CD4-positive, alpha-beta T cell treated with Interleukin-21 for 1 hour (primary cell): ENCODE results near the gene ACHE.

Experiments used
- DNase-seq: peaks from one replicate; pipeline ENCODE4 v3.0.0-alpha.2; 2020

Gene ACHE

GRCh38 chr7:100896732-100897608, 1.3 kb upstream of the ACHE start:
- peak; percentile 69 for DNase-seq

DNA sequence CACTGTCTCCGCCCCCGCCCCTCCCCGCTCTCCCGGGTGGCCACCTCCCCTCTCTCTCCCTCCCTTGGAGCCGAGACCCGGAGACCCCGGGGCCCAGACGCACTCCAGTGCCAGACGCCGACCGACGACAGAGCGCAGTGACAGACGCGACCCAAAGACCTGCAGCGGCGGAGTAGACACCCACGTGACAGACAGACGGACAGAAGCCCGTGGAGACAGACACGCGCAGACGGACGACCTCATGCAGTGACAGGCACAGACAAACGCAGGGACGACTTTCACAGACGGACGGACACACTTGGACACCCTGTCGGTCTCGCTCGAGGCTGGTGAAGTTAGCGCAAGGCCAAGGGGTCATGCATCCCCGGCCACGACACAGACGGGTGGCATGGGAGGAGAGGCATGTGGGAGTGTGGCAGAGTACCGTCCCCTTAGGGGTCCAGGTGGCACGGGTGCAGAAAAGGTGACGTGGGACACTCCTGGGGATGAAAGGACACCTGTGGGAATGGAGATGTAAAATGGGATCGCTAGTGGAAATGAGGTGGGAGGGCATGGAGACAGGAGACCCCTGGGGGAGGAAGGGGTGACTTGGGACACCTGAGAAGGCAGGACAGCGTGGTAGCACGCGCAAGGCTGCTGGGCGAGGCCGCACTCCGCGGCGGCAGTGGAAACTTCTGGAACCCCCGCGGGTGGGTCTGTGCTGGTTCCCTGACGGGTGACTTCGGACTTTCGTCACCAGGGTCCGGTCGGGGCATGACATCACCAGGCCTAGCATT, 456 bp upstream of the ACHE start:
- DNase-seq = peak; percentile 56

DNA sequence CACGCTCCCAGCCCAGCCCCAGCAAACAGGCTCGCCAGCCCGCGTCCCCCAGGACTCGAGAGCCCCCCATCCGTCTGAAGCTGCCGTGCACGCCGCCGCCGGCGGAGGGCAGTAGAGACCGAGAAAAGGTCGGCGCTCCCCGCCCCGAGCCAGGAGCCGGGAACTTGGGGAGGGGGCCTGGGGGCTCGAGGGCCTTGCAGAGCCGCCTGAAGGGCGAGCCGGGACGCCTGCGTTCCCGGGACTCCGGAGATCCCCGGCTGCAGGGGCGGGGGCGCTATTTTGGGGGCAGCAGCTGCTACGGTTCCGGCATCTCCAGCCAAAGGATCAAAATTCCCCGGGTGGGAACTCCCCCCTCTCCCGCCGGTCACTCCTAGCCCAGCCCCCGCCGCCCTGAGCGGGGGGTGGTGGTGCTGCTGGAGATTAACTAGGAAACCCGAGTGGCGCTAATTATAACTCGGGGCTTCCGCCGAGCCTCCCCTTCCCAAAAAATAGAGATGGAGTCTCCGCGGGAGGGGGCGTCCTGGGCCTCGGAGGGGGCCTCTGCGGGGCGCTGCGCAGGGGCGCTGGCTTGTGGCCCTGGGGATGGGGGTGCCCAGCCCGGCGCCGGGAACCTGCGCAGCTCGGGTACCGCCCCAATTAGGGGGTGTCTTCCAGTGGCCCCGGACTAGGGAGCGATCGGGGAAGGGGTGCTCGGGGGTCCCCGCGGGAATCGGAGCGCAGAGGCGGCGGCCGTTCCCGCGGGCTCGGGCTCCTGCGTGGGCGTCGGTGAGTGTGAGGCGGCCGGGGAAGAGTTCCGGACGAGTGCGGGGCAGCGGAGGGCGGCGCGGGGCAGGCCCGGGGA, 608 bp downstream of the ACHE start:
- DNase-seq = peak; percentile 57

DNA sequence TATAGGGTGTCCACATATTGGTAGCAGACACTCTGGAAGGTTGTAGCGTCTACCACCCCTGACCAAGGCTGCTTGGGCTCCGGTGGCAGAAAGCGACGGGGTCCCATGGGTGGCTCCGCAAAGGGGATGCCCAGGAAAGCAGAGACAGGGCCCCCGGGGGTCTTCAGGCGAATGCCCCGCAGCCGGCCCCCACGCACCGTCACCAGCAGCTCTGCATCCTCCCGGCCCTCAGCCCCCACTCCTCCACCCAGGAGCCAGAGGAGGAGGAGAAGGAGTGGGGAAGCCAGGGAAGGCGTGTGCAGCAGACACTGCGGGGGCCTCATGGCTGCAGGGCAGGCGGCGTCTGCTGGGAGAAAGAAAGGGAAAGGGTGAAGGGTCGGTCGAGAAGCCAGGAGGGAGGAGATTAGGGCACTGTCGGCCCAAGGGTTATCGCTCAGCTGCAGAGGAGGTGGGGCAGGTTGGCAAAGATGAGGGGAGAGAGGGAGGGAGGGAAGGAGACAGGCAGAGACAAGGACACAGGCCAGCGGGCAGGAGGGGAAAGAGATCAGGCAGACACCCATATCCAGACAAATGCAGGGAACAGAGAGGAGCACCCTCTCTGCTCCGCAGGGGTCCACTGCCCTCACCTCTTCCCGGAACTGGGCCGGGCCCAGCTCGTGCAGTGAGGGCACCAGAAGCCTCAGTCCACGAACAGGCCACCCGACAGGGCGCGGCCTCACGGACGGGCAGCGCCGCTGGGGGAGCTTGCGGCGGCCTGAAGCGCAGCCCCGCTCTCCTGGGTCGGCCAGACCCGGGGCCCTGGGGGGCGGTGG, 1.6 kb downstream of the ACHE start:
- no peak for DNase-seq

GRCh38 chr7:100893318-100893895, 2.3 kb downstream of the ACHE start:
- no peak for DNase-seq

GRCh38 chr7:100892364-100893317, 3.0 kb downstream of the ACHE start:
- no peak for DNase-seq

DNA sequence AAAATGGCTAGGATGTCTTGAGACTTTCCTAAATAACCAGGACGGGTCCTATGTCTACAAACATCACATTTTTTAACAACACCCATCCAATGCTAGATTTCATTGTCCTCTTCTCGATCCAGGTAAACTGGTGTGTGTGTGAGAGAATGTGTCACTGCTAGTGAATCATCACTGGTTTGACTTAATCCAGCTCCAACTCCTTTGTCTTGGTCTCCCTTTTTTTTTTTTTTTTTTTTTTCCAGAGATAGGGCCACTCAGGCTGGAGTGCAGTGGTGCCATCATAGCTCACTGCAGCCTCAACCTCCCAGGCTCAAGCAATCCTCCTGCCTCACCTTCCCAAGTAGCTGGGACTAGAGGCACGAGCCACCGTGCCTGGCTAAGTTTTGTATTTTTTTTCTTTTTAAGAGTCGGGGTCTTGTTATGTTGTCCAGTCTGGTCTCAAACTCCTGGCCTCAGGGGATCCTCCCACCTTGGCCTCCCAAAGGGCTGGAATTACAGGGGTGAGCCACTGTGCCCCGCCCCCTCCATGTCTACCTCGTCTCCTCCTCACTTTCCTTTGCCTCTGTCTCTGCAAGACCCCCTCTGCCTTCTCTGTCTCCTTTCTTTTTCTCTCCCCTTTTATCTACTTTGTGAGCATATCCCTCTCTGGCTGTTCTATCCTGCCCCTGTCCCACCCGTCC, 4.0 kb downstream of the ACHE start:
- DNase-seq = no peak

GRCh38 chr7:100890653-100891567, 4.8 kb downstream of the ACHE start:
- DNase-seq = no peak

DNA sequence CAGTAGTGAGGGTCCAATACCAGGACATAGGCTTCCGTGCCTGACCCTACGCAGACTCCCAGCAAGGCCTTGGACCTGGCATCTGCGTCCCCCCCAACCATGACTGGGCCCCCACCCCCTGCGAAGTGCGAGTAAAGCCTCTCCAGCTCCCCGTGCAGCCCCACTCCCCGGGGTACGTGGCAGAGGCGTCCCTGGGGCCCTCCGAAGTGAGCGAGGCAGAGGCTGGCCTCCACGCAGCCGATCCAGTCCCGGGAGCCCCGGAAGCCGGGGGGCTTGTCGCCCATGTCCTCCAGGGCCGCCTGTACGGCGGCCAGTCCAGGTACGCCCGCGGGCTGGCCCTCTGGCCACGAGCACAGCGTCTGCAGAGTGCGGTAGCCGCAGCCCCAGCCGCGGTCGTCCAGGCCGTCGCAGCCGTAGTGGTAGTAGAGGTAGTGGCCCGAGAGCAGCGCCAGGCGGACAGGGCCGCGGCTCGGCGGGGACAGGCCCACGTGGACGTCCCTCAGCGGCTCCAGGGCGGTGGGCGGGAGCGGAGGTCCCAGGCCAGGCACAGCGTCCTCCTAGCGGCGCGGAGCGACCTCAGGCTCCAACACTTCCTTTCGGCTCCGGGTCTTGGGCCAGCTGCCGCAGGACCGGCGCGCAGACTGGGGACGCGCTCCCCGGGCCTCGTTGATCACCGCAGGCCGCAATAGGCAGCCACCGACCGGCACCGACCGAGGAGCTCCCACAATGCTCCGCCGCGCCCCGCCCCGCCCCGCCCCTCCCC, 6.5 kb downstream of the ACHE start, which contains the start of gene UFSP1:
UFSP1 (minus strand) TSS at position 728 of the 763 bp plus-strand sequence; CDS start at position 284, 444 bp downstream.
- no peak for DNase-seq

- DNase-seq = no peak
Observed at GRCh38 chr7:100888291-100888987, 7.2 kb downstream of the ACHE start.

DNA sequence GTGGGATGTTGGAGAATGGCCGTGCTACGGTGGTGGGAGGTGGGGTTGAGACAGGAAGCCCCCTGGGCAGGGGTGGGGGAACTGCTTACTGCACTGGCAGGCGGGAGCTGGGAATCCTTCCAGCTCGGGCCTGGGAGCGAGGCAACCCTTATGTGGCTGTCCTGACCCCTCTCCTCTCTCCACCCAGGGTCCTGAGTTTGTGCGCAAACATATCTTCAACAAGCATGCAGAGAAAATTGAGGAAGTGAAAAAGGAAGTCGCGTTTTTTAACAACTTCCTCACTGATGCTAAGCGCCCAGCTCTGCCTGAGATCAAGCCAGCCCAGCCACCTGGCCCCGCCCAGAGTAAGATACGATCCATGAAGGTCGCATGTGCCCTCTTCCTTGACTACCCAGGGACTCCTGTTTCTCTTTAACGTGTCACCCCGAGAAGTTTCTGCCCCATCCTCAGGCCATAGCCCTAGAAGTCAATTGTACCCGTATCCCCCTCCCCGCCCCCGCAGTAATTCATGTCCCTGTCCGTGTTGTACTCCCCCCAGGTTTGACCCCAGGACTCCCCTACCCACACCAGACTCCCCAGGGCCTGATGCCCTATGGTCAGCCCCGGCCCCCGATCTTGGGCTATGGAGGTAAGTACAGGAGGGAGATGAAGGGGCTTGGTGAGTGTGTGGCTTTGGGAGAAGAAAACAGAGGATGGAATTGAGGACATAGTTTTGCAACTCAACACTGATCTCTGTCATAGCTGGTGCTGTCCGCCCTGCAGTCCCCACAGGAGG, 8.0 kb downstream of the ACHE start:
- DNase-seq = peak; percentile 77

- peak; percentile 39 for DNase-seq
Observed at GRCh38 chr7:100886936-100887515, 8.7 kb downstream of the ACHE start.

DNA sequence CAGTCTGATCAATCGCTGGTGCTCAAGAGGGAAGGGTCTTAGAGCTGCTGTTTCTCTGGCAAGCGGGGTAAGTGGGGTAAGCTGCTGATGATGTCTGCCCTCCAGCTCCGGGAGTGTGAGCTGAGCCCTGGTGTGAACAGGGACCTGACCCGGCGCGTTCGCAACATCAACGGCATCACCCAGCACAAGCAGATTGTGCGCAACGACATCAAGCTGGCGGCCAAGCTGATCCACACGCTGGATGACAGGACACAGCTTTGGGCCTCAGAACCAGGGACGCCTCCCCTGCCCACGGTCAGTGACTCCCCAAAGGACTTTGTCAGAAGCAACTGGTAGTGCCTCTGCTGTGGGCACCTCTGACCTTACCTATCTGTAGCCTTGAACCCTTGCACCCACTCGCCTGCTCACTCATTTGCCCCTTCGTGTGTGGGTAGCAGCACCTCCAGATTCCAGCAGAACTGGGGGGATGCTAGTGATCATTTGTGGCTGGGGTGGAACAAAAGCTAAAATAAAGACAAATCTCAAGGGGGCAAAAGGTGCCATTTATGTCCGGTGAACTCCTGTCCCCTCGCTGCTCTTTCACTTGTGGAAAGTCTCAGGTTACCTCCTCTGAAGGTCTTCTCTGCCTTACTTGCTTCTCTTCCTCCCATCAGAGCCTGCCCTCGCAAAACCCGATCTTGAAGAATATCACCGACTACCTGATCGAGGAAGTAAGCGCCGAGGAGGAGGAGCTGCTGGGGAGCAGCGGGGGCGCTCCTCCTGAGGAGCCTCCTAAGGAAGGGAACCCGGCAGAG, 9.3 kb downstream of the ACHE start:
- no peak for DNase-seq

DNA sequence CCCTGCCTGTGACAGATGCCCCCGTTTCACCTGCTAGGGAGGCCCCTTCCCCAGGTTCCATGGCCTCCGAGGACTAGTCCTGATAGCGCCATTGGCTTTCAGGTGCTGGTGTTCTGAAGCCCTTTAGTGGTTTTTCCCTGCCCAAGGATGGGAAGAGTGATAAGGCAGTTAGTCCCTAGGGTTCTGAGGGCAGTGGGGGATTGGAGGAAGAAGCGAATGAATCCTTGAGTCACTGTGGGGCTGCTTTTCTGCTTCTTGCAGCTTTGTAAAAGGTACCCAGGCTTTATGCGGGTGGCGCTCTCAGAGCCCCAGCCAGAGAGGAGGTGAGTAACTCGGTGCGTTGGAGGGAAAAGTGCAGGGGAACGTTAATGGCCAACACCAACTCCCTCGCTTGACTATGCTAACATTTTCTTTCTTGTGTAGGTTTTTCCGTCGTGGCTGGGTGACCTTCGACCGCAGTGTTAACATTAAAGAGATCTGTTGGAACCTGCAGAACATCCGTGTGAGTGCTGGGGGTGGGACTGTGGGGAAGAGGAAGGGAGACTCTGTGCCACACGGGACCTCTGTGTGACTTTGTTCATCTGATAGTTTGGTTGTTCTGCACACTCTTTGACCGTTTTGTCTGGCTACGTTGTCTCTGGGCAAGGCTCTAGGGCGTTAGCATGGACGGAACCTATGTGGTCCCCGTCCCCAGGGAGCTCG, 10.1 kb downstream of the ACHE start:
- DNase-seq = no peak
